Gastroesophageal sphincter (tissue), 3 donors: ENCODE results near the gene PRDM16.

Experiments
- EP300 ChIP-seq: sonication (generic); formaldehyde crosslinking; IDR thresholded peaks from one replicate; pipeline ENCODE4 v1.6.1; 2017; ENCODE audit warnings: antibody characterized with exemption, mild to moderate bottlenecking
- POLR2A ChIP-seq, 2 donors: fragments of 450-650 bp; IDR thresholded peaks; one replicate each; pipeline ENCODE4 v1.6.1; 2017; ENCODE audit warnings: antibody characterized with exemption in 2 of 2, mild to moderate bottlenecking in 2 of 2, moderate library complexity in 1 of 2
- POLR2AphosphoS5 ChIP-seq: sonication (generic); formaldehyde crosslinking; IDR thresholded peaks from one replicate; pipeline ENCODE4 v1.6.1; 2017; ENCODE audit warnings: antibody characterized with exemption
- TF ChIP-seq, protein P1 (sequence below), 4 experiments: fragments of 200-600 bp in 2 of 4; fragments of 450-650 bp in 2 of 4; sonication (generic) in 1 of 4; IDR thresholded peaks; one replicate each; pipeline ENCODE4 v1.5.1; 2017 to 2019; ENCODE audit warnings: antibody characterized with exemption in 4 of 4, mild to moderate bottlenecking in 2 of 4, moderate library complexity in 2 of 4

DNA sequence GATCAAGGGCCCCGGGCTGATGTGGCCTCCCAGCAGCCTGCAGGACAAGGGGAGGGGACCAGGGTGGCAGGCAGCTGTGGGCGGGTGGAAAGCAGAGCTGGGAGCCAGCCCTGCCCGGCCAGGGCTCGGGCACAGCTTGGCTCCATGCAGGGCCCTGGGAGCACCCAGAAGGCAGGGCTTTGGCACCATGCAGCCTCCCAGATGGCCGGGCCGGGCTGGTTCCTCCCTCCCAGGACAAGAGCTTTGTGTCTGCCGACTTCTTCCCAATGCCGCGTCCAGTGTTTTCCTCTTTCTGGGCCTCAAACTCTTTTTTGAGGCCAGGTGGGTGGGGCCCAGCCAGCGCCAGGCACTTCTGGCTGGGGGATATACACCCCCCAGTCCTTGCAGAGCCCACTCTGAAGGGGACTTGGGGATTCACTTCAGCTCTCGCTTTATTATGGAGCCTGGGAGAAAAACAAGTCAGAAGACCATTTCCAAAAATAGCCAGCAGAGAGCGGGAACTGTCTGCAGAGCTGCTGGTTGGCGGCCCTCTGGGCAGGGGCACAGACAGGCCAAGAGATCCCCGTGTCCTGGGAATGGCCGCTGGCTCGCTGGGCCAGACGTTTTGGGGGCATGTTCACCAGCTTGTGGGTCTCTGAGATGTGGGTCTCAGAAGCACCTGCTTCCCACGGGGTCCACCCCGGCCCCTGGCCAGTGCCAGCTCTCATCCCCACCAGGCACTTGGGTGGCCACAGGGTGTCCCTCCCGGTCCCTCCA is 281.7 kb downstream of the PRDM16 start:
- TF ChIP-seq, protein P1, sequence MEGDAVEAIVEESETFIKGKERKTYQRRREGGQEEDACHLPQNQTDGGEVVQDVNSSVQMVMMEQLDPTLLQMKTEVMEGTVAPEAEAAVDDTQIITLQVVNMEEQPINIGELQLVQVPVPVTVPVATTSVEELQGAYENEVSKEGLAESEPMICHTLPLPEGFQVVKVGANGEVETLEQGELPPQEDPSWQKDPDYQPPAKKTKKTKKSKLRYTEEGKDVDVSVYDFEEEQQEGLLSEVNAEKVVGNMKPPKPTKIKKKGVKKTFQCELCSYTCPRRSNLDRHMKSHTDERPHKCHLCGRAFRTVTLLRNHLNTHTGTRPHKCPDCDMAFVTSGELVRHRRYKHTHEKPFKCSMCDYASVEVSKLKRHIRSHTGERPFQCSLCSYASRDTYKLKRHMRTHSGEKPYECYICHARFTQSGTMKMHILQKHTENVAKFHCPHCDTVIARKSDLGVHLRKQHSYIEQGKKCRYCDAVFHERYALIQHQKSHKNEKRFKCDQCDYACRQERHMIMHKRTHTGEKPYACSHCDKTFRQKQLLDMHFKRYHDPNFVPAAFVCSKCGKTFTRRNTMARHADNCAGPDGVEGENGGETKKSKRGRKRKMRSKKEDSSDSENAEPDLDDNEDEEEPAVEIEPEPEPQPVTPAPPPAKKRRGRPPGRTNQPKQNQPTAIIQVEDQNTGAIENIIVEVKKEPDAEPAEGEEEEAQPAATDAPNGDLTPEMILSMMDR (IDR thresholded peaks at IDR 0.05), result peak in 3 of 4 experiments; percentile 45 to 54 (median 52)
- TF ChIP-seq POLR2AphosphoS5 (no peak), POLR2A (IDR thresholded peaks at IDR 0.05) (no peak), EP300 (no peak)
